Activated T-helper 2 cell treated with anti-CD3 and anti-CD28 coated beads, Interferon-gamma antibody, Interleukin-2, Interleukin-4, amounts not matched to agents 10 μg/mL and 5 μg/mL and 100 μg/mL, durations not matched to agents 14 hours and 24 hours and 36 hours (primary cell): Measurements from ENCODE around the gene CLMP. TPM values are rescaled to one million over a fixed set of nuclear protein-coding genes. Genes with fewer than 3 reads are reported as not detected.

Experiments used
- DNase-seq: peaks from one replicate; pipeline ENCODE4 v3.0.0; 2021; ENCODE audit warnings: low spot score
- H3K27ac Mint-ChIP-seq: one replicate; pipeline ENCODE4 v1.8.0; 2021; ENCODE audit warnings: mixed read lengths
- H3K27me3 Mint-ChIP-seq: one replicate; pipeline ENCODE4 v1.8.0; 2021; ENCODE audit warnings: low read depth, mixed read lengths
- H3K36me3 Mint-ChIP-seq: one replicate; pipeline ENCODE4 v1.8.0; 2021; ENCODE audit warnings: low read depth, mixed read lengths
- H3K4me1 Mint-ChIP-seq: one replicate; pipeline ENCODE4 v1.8.0; 2021; ENCODE audit warnings: low read depth, mixed read lengths
- H3K4me3 Mint-ChIP-seq: one replicate; pipeline ENCODE4 v1.8.0; 2021; ENCODE audit warnings: low read depth, mild to moderate bottlenecking, moderate library complexity, mixed read lengths
- H3K9me3 Mint-ChIP-seq: one replicate; pipeline ENCODE4 v1.8.0; 2021; ENCODE audit warnings: mixed read lengths
- intact Hi-C: fragments of 100-400 bp; cut with micrococcal nuclease; formaldehyde crosslinking; loops from one replicate; pipeline ENCODE4 v1.15.1; 2023
- total RNA-seq: library from RNA; stranded (reverse); gene quantifications from 2 replicates; pipeline ENCODE4 v1.2.3, GENCODE V29; 2022

CLMP gene
- total RNA-seq, 1 donor from 2014 or later, result 0.11 TPM

DNA sequence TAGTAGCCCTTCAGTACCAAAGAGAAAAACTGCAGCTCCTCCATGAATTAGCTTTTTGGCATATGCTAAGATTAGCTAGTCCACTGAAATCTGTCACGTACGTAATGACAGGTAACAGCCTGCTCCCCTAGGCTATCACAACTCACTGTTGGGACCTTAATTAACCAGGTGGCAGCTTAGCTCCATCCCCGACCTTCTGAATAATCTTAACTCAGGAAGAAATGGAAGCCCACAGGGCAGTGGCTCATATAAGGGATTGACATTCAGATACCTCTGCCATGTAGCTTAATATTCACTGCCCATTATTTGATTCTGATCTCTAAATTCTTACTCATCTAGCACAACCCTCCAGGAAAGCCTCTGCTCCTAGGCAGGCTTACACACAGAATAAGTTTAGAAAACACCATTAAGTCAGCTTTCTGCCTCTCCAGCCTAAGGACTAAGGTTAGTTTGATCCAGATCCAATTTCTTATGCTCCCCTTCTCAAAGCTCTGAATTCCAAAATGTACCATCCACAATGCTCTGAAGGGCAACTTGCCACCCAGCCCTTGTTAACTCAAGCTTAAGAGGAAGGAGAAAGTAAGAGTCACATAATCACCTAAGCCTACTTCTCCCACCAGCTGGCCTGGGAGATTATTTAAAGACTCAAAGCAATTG is 138.1 kb downstream of the CLMP start:
- H3K36me3 Mint-ChIP-seq, result peaks cover 82% of the 10 kb centered on the region
- peaks cover 40% of the 10 kb centered on the region for H3K4me1 Mint-ChIP-seq
- peak overlapping the region; percentile 100 for H3K4me3 Mint-ChIP-seq
- intact Hi-C loops, result no loop called here
- no peaks in the 10 kb centered on the region for H3K27me3 Mint-ChIP-seq
- DNase-seq, result no peak
- no peaks in the 10 kb centered on the region for H3K9me3 Mint-ChIP-seq
- H3K27ac Mint-ChIP-seq, result peak overlapping the region; percentile 78

DNA sequence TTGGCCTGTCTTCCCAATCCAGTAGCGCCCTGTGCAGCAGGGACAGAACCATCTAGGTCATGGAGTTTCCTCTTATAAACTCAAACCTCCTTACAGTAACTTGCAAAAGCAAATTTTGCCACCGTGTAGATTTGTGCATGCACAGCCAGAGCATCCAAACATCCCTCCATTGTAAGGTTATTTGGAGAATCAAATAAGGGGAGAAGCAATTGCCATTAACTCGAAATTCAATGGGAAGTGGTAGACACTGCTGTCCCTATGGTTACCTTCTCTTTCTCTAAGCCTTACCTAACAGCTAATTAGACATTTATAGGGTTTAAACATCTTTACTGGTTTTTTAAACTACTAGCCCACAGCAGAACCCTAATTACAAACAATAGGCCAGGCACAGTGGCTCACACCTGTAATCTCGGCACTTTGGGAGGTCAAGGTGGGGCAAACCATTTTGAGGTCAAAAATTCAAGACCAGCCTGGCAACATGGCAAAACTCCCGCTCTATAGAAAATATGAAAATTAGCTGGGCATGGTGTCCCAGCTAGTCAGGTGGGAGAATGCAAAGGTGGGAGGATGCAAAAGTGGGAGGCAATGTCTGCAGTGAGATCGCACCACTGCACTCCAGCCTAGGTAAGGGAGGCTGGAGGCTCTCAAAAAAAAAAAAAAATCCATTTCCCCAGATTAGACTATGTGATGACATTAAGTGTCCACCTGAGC is 139.7 kb downstream of the CLMP start:
- no peak for DNase-seq
- H3K27me3 Mint-ChIP-seq, result no peaks in the 10 kb centered on the region
- H3K36me3 Mint-ChIP-seq, result peaks cover 66% of the 10 kb centered on the region
- peaks cover 40% of the 10 kb centered on the region for H3K4me1 Mint-ChIP-seq
- no peak overlapping the region for H3K4me3 Mint-ChIP-seq
- intact Hi-C loops, result loop anchor here (2.0 kb wide), 1 partner anchor 75 kb away; the partner anchor contains the start of gene BSX
- H3K9me3 Mint-ChIP-seq, result no peaks in the 10 kb centered on the region
- peak overlapping the region; percentile 43 for H3K27ac Mint-ChIP-seq

DNA sequence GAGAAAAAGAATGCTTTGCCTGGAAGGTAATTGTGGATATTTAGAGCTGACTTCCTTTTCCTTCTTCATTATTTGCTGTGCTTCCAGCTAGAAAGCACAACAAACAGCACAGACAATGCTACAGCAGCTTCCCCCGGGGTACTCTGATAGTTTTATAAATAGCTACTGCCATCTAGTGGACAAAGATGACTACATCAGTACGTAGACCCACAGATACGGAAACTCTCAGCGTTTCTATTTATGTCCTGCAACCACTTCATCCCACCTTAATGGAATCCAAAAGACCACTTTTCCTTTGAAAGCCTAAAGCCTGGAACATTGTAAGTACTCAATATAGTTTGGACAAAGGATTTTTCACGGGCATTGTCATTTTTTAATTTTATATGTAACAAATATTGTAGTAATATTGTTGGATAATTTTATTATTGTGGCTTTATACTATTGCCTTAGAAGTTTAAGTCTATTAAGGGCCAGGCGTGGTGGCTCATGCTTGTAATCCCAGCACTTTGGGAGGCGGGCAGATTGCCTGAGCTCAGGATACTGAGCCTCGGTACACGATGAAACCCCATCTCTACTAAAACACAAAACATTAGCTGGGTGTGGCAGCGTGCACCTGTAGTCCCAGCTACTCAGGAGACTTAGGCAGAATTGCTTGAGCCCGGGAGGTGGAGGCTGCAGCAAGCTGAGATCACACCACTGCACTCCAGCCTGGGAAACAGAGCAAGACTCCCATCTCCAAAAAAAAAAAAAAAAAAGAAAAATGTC is 140.6 kb downstream of the CLMP start:
- Mint-ChIP-seq H3K9me3 (no peaks in the 10 kb centered on the region), H3K36me3 (peaks cover 57% of the 10 kb centered on the region), H3K4me3 (no peak overlapping the region), H3K27ac (peak overlapping the region; percentile 55), H3K27me3 (no peaks in the 10 kb centered on the region), H3K4me1 (peaks cover 40% of the 10 kb centered on the region)
- intact Hi-C loops, result loop anchor here (1.0 to 2.0 kb wide), 2 partner anchors 74 to 191 kb away; partner anchors contain the start of gene BSX
- no peak for DNase-seq

DNA sequence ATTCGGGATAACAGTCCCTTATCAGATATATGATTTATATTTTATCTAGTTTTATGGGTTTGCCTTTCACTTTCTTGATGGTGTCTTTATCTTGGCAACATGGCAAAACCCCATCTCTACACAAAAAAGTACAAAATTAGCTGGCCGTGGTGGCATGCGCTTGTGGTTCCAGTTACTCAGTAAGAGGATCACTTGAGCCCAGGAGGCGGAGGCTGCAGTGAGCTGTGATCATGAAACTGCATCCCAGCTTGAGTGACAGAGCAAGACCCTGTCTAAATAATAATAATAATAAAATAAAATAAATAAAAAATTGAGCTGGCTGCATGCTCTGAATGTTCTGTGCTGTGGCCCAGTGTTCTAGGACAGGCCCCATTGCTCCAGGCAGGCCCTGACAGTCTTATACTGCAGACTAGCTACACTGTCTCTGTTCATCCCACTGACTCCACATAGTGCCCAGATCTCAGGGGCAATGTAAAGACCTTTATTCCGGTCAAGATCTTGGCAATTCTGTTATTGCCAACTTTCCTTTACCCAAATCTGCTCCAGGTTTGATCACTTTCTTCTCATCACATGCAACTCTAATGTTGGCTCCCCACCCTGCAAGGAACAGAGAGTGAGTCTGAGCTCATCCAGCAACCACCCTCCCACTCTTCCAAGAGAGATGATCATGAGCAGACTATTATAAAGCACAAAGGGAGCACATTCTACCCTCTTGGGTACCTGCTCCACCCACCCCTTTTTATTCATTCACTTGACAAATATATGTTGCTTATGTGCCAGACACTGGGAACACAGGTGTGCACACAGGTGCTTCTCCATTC is 141.9 kb downstream of the CLMP start:
- DNase-seq, result no peak
- intact Hi-C loops, result no loop called here
- Mint-ChIP-seq H3K4me3 (no peak overlapping the region), H3K36me3 (peaks cover 44% of the 10 kb centered on the region), H3K4me1 (peaks cover 32% of the 10 kb centered on the region), H3K27me3 (peaks cover under 1% of the 10 kb centered on the region), H3K27ac (no peak overlapping the region), H3K9me3 (no peaks in the 10 kb centered on the region)

DNA sequence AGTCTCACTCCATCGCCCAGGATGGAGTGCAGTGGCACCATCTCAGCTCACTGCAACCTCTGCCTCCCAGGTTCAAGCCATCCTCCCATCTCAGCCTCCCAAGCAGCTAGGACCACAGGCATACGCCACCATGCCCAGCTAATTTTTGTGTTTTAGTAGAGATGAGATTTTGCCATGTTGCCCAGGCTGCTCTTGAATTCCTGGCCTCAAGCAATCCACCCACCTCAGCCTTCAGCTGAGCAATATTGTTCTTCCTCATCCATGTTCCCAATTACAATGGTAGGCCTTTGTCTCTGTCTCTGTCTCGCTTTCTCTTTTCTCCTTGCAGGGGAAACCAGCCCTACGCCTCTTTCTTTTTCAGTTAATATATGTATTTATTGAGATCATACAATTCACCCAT is 143.4 kb downstream of the CLMP start:
- Mint-ChIP-seq H3K27me3 (peaks cover 12% of the 10 kb centered on the region), H3K27ac (no peak overlapping the region), H3K9me3 (no peaks in the 10 kb centered on the region), H3K36me3 (peaks cover 29% of the 10 kb centered on the region), H3K4me1 (peaks cover 20% of the 10 kb centered on the region), H3K4me3 (no peak overlapping the region)
- intact Hi-C loops, result no loop called here
- no peak for DNase-seq

DNA sequence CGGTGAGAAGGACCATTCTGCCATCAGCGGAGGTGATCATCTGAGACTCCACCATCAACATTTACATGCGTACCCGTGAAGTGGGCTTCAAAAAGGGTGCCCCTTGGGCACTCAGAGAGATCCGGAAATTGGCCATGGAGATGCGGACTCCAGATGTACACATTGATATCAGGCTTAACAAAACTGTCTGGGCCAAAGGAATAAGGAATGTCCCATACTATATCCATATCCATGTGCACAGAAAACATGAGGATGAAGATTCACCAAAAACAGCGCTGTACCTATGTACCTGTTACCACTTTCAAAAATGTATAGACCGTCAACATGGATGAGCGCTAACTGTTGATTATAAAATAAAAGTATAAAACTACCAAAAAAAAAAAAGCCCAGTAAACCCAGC is 143.9 kb downstream of the CLMP start:
- no peaks in the 10 kb centered on the region for H3K9me3 Mint-ChIP-seq
- H3K4me3 Mint-ChIP-seq, result no peak overlapping the region
- intact Hi-C loops, result no loop called here

DNA sequence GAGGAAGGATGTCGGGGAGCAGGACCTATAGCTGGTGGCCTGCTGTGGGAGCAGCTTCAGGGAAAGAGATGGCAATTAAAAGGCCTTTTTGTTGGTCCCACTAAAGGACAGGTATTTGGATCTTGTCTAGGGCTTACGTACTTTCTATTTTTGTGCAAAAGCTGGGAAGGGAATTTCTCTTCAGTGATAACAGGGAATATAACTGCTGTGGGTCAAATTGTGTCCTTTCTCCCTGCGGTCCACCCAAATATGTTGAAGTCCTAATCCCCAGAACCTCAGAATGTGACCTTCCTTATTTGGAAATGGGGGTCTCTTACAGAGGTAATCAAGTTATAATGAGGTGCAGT is 147.1 kb downstream of the CLMP start:
- Mint-ChIP-seq H3K9me3 (no peaks in the 10 kb centered on the region), H3K27ac (no peak overlapping the region)
- intact Hi-C loops, result no loop called here

More for the DNA sequence above, 143.9 kb downstream of the CLMP start:
- H3K27ac Mint-ChIP-seq, result no peak overlapping the region
- H3K36me3 Mint-ChIP-seq, result peaks cover 24% of the 10 kb centered on the region
- peaks cover 15% of the 10 kb centered on the region for H3K27me3 Mint-ChIP-seq
- H3K4me1 Mint-ChIP-seq, result peaks cover 16% of the 10 kb centered on the region
- DNase-seq, result no peak

DNA sequence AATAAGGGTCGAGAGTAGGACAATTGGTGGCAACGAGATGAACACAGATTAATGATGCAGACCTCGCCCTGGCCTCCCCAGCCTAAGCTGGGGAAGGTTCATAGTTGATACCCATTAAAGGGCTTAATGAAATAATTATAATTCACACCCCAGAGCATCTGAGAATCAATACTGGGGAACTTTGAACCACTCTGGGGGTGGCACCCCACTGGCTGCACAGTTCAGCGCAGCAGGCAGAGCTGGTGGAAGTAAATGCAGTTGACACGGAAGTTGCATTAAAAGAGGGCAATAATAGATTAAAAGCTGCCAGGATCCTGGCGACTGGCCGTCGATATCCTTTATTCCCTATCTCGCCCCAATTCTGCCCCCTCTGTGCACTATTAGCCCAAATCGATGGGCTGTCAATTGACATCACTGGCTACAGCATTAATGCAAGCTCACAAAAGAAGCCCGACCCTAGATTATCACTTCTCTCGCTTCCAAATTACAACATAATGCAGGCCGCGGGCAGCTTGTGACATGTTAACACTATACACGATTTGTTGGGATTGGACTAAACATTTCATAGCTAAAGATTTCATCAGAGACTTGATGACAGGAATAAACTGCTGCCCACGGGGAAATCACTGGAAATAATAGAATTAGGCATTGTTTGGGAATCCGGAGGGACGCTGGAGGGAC is 147.6 kb downstream of the CLMP start:
- H3K27ac Mint-ChIP-seq, result no peak overlapping the region
- no peaks in the 10 kb centered on the region for H3K4me1 Mint-ChIP-seq
- intact Hi-C loops, result no loop called here
- no peaks in the 10 kb centered on the region for H3K36me3 Mint-ChIP-seq
- no peaks in the 10 kb centered on the region for H3K9me3 Mint-ChIP-seq
- DNase-seq, result no peak
- H3K27me3 Mint-ChIP-seq, result peaks cover 15% of the 10 kb centered on the region
- H3K4me3 Mint-ChIP-seq, result no peak overlapping the region

More for the DNA sequence above, 147.1 kb downstream of the CLMP start:
- Mint-ChIP-seq H3K4me3 (no peak overlapping the region), H3K36me3 (no peaks in the 10 kb centered on the region), H3K4me1 (no peaks in the 10 kb centered on the region), H3K27me3 (peaks cover 15% of the 10 kb centered on the region)
- no peak for DNase-seq

DNA sequence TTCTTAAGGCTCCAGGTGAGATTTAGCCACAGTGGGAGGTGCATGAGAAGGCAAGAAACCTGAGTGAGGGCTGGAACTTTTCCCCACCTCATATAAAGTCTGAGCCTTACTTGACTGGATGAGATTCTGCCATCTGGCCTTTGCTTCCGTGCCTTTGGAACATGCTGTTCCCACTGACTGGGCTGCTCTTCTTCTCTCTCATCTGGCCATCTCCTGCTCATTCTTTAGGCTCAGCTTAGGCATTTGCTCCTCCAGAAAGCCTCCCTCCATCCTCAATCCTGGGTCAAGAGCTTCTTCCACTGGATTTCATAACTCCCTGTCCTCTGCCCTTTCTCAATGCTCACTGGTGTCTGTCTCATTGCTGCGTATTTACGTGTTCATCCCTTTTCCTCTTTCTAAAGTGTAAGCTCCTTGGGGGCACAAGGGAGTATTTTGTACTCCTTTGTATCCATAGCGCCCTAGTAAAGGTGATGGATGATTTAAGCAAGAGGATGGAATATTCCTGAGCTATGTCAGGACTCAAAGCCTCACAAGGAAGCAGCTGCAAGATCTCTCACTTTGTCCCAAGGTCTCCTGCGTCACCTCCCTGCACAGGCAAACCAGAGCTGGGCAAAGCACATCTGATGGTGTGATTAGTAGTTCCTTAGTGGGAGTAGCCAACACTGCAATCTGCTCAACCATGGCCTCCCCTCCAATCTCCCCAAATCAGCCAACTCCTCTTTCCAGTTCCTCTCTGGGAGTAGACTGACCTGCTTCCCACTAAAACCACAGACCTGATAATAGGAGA is 148.4 kb downstream of the CLMP start:
- H3K4me3 Mint-ChIP-seq, result no peak overlapping the region
- no peak overlapping the region for H3K27ac Mint-ChIP-seq
- intact Hi-C loops, result no loop called here
- peaks cover 15% of the 10 kb centered on the region for H3K27me3 Mint-ChIP-seq
- H3K36me3 Mint-ChIP-seq, result no peaks in the 10 kb centered on the region
- H3K4me1 Mint-ChIP-seq, result no peaks in the 10 kb centered on the region
- H3K9me3 Mint-ChIP-seq, result no peaks in the 10 kb centered on the region
- no peak for DNase-seq

DNA sequence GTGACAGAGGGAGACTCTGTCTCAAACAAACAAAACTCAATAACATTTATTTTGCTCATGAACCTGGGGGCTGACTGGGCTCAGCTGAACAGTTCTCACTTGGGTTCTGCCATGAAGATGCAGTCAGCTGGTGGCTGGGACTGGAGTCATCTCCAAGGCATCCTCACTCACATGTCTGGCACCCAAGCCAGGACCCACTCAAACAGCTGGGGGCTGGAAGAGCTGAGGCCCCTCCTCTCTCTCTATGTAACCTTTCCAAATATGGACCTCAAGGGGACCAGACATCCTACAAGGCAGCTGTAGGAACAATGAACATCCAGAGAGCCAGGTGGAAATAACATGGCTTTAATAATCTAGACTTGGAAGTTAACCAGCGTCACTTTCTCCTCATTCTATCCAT is 149.9 kb downstream of the CLMP start:
- intact Hi-C loops, result no loop called here
- DNase-seq, result no peak
- Mint-ChIP-seq H3K4me3 (no peak overlapping the region), H3K9me3 (no peaks in the 10 kb centered on the region), H3K27me3 (peaks cover 16% of the 10 kb centered on the region), H3K4me1 (no peaks in the 10 kb centered on the region), H3K36me3 (no peaks in the 10 kb centered on the region), H3K27ac (no peak overlapping the region)

DNA sequence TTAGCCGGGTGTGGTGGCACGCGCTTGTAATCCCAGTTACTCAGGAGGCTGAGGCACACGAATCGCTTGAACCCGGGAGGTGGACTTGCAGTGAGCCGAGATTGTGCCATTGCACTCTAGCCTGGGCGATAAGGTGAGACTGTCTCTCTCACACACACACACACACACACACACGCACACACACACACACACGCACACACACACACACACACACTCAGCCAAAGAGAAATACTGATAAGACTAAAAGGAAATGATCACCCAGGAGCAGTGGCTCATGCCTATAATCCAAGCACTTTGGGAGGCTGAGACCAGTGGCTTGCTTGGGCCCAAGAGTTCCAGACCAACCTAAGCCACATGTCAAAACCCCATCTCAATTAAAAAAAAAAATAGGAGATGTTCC is 153.9 kb downstream of the CLMP start:
- no peak for DNase-seq
- Mint-ChIP-seq H3K4me3 (no peak overlapping the region), H3K9me3 (no peaks in the 10 kb centered on the region), H3K27me3 (peaks cover 4% of the 10 kb centered on the region), H3K4me1 (no peaks in the 10 kb centered on the region), H3K36me3 (no peaks in the 10 kb centered on the region), H3K27ac (no peak overlapping the region)
- intact Hi-C loops, result no loop called here
